Hepatocyte (in vitro differentiated cells): ENCODE results near the gene DVL1. TPM values are rescaled to one million over a fixed set of nuclear protein-coding genes. Genes with fewer than 3 reads are reported as not detected.

Source experiments
- DNase-seq: peaks from one replicate; pipeline ENCODE4 v3.0.0-alpha.2; 2016; ENCODE audit warnings: low spot score
- H2AFZ ChIP-seq: fragments of 200-600 bp; sonication (generic); 2 replicates; pipeline ENCODE4 v1.6.0; 2016; ENCODE audit warnings: antibody characterized with exemption, mild to moderate bottlenecking
- H3K27ac ChIP-seq: fragments of 200-600 bp; sonication (generic); 2 replicates; pipeline ENCODE4 v1.5.1; 2016; ENCODE audit warnings: mild to moderate bottlenecking
- H3K27me3 ChIP-seq: fragments of 200-600 bp; sonication (generic); 2 replicates; pipeline ENCODE4 v1.6.1; 2016
- H3K36me3 ChIP-seq: fragments of 200-600 bp; sonication (generic); replicated peaks from 2 replicates; pipeline ENCODE4 v1.5.1; 2016; ENCODE audit warnings: low read depth; ENCODE audit not compliant: insufficient read depth
- H3K4me1 ChIP-seq: fragments of 200-600 bp; sonication (generic); 2 replicates; pipeline ENCODE4 v1.5.1; 2016; ENCODE audit warnings: mild to moderate bottlenecking, moderate library complexity; ENCODE audit not compliant: insufficient read depth
- H3K4me2 ChIP-seq: fragments of 200-600 bp; sonication (generic); 2 replicates; pipeline ENCODE4 v1.6.0; 2016
- H3K4me3 ChIP-seq: fragments of 200-600 bp; sonication (generic); 2 replicates; pipeline ENCODE4 v1.5.1; 2016; ENCODE audit warnings: mild to moderate bottlenecking
- H3K79me2 ChIP-seq: fragments of 200-600 bp; sonication (generic); 2 replicates; pipeline ENCODE4 v1.6.0; 2017; ENCODE audit warnings: mild to moderate bottlenecking
- H3K9me2 ChIP-seq: fragments of 200-600 bp; sonication (generic); replicated peaks from 2 replicates; pipeline ENCODE4 v1.6.0; 2017; ENCODE audit warnings: mild to moderate bottlenecking; ENCODE audit not compliant: insufficient read depth
- H3K9me3 ChIP-seq: fragments of 200-600 bp; sonication (generic); 2 replicates; pipeline ENCODE4 v1.5.1; 2016; ENCODE audit warnings: low read depth, mild to moderate bottlenecking
- H4K20me1 ChIP-seq: fragments of 200-600 bp; sonication (generic); 2 replicates; pipeline ENCODE4 v1.6.0; 2016; ENCODE audit warnings: mild to moderate bottlenecking; ENCODE audit not compliant: insufficient read depth, poor library complexity, severe bottlenecking
- EZH2 ChIP-seq: fragments of 200-600 bp; sonication (generic); IDR thresholded peaks from 2 replicates; pipeline ENCODE4 v1.6.1; 2016; ENCODE audit warnings: antibody characterized with exemption, mild to moderate bottlenecking, borderline replicate concordance
- EZH2phosphoT487 ChIP-seq: fragments of 200-600 bp; sonication (generic); IDR thresholded peaks from one replicate; pipeline ENCODE4 v1.6.1; 2018; ENCODE audit warnings: antibody characterized with exemption, mild to moderate bottlenecking, low read depth, moderate library complexity; ENCODE audit not compliant: unreplicated experiment, severe bottlenecking
- WGBS: methylation state at CpG from one replicate; pipeline ENCODE4 v1.1.6; 2016; ENCODE audit warnings: low lambda C conversion rate; ENCODE audit errors: missing lambda C conversion rate; 5-methylcytosine and 5-hydroxymethylcytosine counted together
- polyA plus RNA-seq: library from polyadenylated mRNA; unstranded; fragments of >200 nt; fragmentation: Nextera tagmentation; extraction: Ambion mirVana; gene quantifications from 2 replicates; pipeline ENCODE4 v1.2.1, GENCODE V29; 2016
- total RNA-seq: library from RNA; depleted of rRNA; stranded (reverse); fragments of >200 nt; gene quantifications from 2 replicates; pipeline ENCODE4 v1.2.3, GENCODE V29; 2014
- TF ChIP-seq, protein P1 (sequence below): fragments of 200-600 bp; sonication (generic); IDR thresholded peaks from 2 replicates; pipeline ENCODE4 v1.5.1; 2016; ENCODE audit warnings: antibody characterized with exemption, mild to moderate bottlenecking; ENCODE audit not compliant: poor library complexity

DVL1 gene
- total and polyA plus RNA-seq, 2 experiments from 2014 or later, result 49.1 to 61.6 TPM

DNA sequence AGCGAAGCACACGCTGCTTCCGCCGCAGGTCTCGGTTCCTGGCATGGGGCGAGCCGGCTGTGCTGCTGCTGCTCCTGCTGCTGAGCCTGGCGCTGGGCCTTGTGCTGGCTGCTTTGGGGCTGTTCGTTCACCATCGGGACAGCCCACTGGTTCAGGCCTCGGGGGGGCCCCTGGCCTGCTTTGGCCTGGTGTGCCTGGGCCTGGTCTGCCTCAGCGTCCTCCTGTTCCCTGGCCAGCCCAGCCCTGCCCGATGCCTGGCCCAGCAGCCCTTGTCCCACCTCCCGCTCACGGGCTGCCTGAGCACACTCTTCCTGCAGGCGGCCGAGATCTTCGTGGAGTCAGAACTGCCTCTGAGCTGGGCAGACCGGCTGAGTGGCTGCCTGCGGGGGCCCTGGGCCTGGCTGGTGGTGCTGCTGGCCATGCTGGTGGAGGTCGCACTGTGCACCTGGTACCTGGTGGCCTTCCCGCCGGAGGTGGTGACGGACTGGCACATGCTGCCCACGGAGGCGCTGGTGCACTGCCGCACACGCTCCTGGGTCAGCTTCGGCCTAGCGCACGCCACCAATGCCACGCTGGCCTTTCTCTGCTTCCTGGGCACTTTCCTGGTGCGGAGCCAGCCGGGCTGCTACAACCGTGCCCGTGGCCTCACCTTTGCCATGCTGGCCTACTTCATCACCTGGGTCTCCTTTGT, 15.5 kb downstream of the DVL1 start:
- no peak overlapping the region for H3K27ac ChIP-seq
- no peak for TF ChIP-seq EZH2phosphoT487
- TF ChIP-seq EZH2, result no peak
- TF ChIP-seq, protein P1, sequence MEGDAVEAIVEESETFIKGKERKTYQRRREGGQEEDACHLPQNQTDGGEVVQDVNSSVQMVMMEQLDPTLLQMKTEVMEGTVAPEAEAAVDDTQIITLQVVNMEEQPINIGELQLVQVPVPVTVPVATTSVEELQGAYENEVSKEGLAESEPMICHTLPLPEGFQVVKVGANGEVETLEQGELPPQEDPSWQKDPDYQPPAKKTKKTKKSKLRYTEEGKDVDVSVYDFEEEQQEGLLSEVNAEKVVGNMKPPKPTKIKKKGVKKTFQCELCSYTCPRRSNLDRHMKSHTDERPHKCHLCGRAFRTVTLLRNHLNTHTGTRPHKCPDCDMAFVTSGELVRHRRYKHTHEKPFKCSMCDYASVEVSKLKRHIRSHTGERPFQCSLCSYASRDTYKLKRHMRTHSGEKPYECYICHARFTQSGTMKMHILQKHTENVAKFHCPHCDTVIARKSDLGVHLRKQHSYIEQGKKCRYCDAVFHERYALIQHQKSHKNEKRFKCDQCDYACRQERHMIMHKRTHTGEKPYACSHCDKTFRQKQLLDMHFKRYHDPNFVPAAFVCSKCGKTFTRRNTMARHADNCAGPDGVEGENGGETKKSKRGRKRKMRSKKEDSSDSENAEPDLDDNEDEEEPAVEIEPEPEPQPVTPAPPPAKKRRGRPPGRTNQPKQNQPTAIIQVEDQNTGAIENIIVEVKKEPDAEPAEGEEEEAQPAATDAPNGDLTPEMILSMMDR, result no peak
- no peak overlapping the region for H3K4me2 ChIP-seq
- peaks cover 15% of the 10 kb centered on the region for H3K4me1 ChIP-seq
- H3K4me3 ChIP-seq, result no peak overlapping the region
- WGBS, result 93% methylated on average over 24 of the region's 36 CpGs
- no peaks in the 10 kb centered on the region for H4K20me1 ChIP-seq
- no peaks in the 10 kb centered on the region for H3K9me3 ChIP-seq
- H2AFZ ChIP-seq, result no peak overlapping the region
- DNase-seq, result no peak
- H3K36me3 ChIP-seq, result no peaks in the 10 kb centered on the region
- H3K27me3 ChIP-seq, result no peaks in the 10 kb centered on the region
- H3K79me2 ChIP-seq, result no peaks in the 10 kb centered on the region
- no peaks in the 10 kb centered on the region for H3K9me2 ChIP-seq

DNA sequence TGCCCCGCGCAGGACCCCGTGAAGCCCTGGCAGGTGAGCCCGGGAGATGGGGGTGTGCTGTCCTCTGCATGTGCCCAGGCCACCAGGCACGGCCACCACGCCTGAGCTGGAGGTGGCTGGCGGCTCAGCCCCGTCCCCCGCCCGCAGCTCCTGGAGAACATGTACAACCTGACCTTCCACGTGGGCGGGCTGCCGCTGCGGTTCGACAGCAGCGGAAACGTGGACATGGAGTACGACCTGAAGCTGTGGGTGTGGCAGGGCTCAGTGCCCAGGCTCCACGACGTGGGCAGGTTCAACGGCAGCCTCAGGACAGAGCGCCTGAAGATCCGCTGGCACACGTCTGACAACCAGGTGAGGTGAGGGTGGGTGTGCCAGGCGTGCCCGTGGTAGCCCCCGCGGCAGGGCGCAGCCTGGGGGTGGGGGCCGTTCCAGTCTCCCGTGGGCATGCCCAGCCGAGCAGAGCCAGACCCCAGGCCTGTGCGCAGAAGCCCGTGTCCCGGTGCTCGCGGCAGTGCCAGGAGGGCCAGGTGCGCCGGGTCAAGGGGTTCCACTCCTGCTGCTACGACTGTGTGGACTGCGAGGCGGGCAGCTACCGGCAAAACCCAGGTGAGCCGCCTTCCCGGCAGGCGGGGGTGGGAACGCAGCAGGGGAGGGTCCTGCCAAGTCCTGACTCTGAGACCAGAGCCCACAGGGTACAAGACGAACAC, 16.3 kb downstream of the DVL1 start:
- Histone ChIP-seq H3K4me3 (no peak overlapping the region), H3K4me1 (peaks cover 15% of the 10 kb centered on the region), H3K27me3 (no peaks in the 10 kb centered on the region), H3K79me2 (no peaks in the 10 kb centered on the region), H3K9me2 (no peaks in the 10 kb centered on the region), H3K27ac (no peak overlapping the region), H3K9me3 (no peaks in the 10 kb centered on the region), H4K20me1 (no peaks in the 10 kb centered on the region), H2AFZ (no peak overlapping the region), H3K36me3 (no peaks in the 10 kb centered on the region), H3K4me2 (no peak overlapping the region)
- DNase-seq, result no peak
- TF ChIP-seq EZH2phosphoT487 (no peak), EZH2 (no peak)
- TF ChIP-seq, protein P1, result no peak
- 89% methylated on average over 35 of the region's 48 CpGs for WGBS

DNA sequence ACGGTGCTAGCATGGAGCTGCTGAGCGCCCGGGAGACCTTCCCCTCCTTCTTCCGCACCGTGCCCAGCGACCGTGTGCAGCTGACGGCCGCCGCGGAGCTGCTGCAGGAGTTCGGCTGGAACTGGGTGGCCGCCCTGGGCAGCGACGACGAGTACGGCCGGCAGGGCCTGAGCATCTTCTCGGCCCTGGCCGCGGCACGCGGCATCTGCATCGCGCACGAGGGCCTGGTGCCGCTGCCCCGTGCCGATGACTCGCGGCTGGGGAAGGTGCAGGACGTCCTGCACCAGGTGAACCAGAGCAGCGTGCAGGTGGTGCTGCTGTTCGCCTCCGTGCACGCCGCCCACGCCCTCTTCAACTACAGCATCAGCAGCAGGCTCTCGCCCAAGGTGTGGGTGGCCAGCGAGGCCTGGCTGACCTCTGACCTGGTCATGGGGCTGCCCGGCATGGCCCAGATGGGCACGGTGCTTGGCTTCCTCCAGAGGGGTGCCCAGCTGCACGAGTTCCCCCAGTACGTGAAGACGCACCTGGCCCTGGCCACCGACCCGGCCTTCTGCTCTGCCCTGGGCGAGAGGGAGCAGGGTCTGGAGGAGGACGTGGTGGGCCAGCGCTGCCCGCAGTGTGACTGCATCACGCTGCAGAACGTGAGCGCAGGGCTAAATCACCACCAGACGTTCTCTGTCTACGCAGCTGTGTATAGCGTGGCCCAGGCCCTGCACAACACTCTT, 17.0 kb downstream of the DVL1 start:
- DNase-seq, result no peak
- H3K9me2 ChIP-seq, result no peaks in the 10 kb centered on the region

More for the DNA sequence above, 17.0 kb downstream of the DVL1 start:
- Histone ChIP-seq H2AFZ (no peak overlapping the region), H3K4me2 (no peak overlapping the region), H3K79me2 (no peaks in the 10 kb centered on the region), H3K27ac (no peak overlapping the region), H4K20me1 (no peaks in the 10 kb centered on the region), H3K9me3 (no peaks in the 10 kb centered on the region), H3K27me3 (no peaks in the 10 kb centered on the region), H3K4me1 (peaks cover 15% of the 10 kb centered on the region), H3K36me3 (no peaks in the 10 kb centered on the region), H3K4me3 (no peak overlapping the region)
- WGBS, result 91% methylated on average over 47 of the region's 57 CpGs
- TF ChIP-seq, protein P1, result no peak
- no peak for TF ChIP-seq EZH2
- TF ChIP-seq EZH2phosphoT487, result no peak
